Measurements from ENCODE around the gene DAB1.

The DAB1 gene

DNA sequence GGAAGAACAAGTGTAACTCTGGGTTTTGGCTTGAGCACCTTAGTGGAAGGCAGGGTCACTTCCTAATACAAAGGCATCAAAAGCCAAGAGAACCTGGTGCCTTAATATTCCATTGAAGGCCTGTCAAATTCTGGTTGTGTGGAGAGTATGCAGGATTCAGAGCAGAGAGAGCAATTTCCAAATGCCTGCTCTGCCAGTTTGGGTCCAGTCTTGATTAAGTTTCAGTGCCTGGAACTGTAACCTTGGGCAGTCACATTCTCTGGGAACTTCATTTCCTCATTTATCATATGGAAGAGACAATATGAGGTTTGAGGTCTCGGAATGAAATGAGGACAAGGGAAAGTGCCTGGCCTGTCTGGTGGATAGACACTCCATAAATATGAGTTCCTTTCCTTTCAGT, 260.1 kb downstream of the DAB1 start:
- DNase-seq (ENCODE audit: low spot score), result no peak

DNA sequence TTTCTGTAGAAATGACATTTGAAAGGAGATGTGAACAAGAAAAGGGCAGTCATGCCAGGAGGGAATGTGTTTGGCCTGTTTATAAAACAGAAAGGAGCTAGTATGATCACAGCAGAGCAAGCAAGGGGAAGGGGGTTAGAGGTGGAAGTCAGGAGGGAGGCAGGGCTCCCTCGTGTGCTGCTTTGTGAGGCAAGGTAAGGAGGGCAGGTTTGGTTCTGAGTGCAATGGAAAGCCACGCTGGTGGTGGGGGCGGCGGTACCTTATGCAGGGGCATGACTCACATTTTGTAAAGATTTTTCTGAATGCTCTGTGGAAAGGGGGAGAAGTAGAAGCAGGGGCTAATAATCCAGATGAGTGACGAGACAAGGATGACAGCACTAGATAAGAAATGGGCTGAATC, 260.5 kb downstream of the DAB1 start:
- no peak for DNase-seq (ENCODE audit: low spot score)

DNA sequence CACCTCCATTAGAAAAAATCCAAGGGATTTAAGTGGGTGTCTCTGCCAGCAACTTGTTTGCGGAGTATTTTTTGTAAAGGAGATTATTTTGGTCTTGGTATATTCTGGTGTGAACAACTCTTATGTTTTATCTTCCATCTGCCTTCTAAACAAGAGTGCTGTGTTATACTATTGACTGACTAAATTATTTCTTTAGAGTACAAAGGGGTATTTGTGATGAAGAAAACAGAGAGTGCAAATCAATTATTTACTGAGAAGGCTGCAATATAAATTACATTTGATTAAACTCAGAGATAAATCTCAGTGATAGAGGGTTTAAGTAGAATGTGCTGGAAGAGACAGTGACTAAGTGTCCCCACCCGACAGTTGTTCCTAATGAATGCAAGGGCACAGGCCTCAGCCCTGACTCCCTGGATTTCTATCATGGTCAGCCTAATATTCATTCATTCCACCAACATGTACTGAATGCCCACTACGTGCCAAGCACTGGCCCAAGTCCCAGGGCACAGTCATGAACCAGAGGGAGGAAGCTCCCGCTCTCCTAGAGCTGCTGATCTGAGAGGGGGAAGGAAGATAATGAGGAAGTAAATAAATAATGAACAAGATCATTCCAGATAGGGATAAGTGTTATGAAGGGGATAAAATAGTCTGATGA, 261.1 kb downstream of the DAB1 start:
- DNase-seq (ENCODE audit: low spot score), result no peak

DNA sequence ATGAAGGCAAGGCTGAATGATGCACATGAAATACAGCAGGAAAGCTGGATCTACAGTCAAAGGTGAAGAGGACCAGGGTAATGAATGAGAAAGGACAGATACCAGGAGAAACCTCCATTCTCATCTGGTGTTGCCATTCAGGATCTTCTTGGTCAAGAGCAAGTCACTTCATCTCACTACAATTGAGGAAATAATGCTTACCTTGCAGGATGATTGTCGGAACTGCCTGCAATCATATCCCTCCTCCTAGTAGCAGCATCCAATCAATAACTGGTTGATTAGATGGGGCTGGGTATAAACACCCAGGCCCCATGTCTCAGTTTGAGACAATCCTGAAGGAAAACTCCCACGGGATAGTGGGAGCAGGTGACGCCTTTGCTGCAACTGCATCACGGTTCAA, 263.3 kb downstream of the DAB1 start:
- DNase-seq (ENCODE audit: low spot score), result no peak

DNA sequence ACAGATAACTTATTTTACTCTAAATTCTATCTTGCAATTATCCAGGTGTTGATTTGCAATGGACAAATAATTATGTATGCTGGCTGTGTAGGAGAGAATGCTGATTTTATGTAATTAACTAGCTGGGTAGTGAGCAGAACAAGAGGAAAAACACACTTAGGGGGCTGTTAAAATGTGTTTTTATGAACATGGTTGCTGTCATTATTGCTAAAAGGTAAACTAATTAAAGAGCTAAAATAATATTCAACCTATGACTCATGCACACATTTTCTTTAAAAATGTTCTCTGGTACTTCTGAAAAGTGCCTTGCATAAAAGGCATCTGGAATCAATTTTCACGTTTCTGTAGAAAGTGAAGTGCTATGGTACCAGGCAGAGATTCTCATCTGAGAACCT, 265.3 kb downstream of the DAB1 start:
- DNase-seq (ENCODE audit: low spot score), result no peak

DNA sequence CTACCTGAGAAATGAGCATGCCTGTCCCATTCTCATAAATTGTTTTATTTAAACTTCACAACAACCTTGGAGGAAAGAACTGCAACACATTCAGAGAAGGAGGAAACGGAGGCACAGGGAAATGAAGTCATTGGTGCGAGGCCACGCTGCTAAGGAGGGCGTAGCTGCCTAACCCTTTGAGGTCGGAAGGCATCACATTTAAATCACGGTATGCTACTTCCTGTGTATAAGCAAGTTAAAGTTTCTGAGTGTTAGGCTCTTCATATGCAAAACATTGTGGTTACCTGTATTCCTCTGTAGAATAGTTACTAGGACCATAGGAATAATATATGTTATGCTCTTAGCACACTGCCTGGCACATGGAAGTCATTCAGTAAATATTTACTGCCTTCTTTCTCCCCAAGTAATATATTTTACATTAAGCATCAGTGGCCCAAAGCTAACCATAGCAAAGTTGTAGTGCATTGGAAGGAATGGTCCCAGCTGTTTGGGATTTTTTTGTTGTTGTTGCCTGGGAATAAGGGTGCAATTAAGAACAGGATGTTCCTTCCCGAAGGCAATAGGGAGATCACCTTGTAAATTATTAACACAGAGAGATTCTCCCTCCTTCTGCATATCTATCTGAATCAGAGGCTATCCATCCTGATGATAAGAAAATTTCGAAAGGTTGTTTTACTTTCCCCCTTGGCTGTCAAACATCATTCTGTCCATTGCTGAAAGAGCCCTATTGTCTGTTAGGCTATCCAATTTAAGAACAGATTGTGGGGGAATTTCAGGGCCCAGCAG, 265.8 kb downstream of the DAB1 start:
- no peak for DNase-seq (ENCODE audit: low spot score)

DNA sequence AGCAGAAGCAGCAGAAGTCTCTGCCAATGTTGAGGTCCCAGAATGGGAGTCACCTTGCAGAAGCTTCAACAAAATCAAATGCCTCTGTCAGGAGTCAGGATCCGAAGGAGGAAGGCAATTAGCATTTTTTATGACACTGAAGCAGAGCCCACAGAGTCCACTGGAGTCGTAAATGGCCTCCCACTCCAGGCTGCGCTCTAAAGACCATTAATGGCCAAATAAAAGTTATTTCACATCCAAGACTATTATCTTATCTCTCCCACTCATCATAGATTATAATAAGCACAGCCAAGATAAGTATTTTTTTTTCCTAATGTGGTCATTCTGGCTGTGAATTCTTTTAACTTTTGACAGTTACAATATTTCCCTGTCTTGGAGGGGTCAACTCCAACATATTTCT, 267.0 kb downstream of the DAB1 start:
- no peak for DNase-seq (ENCODE audit: low spot score)

DNA sequence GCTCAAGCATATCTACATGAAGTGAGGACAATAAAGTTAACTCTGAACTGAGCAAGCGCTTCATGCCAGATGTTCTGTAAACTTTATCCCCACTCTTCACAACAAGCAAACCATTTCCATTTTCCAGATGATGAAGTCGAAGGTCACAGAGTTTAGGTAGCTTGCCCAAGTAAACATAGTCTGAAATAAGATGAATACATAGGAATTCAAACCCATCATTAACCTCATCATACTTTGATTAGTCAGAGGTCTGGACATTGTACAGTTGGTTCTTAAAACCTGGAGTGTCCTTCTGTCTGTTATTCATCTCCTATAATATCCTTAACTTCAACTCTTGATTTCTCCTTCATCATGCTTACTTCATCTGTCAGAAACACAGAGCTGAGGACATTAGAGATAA, 277.8 kb downstream of the DAB1 start:
- no peak for DNase-seq (ENCODE audit: low spot score)

DNA sequence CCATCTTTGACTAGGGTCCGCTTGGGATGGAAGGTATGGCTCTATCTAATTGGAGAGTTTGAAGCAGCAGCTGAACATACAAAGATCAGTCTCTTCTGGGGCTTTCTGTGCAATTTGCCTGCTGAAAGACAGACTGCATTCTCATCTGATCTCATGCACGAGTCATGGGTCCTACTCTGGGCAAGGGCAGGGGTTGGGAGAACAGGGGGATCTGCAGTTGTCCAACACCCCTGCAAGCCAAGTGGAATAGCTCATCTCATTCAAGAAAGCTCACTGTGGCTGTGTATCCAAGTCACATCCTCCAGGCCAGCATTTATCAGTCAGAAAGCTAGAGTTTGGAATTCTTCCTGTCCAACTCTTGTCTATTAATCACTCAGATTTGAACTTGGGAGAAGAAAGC, 280.9 kb downstream of the DAB1 start:
- DNase-seq (ENCODE audit: low spot score), result no peak

DNA sequence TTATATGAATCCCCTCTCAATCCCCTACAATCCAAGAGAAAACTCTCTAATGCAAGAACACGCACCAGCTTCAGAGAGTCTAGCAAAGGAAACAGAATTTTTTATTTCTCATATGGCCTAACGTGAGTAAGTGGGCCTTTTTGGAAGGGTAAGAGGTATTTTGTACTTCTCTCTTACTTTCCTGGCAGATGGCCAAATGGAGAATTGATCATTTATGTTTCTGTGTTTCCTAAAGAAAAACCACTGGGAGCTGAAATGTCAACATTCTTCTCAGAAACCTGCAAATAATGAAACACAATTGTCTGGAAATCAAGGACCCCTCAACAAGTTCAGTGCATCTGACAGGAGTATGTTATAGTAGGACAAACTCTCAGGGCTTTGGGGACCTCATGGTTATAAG, 281.7 kb downstream of the DAB1 start:
- no peak for DNase-seq (ENCODE audit: low spot score)

DNA sequence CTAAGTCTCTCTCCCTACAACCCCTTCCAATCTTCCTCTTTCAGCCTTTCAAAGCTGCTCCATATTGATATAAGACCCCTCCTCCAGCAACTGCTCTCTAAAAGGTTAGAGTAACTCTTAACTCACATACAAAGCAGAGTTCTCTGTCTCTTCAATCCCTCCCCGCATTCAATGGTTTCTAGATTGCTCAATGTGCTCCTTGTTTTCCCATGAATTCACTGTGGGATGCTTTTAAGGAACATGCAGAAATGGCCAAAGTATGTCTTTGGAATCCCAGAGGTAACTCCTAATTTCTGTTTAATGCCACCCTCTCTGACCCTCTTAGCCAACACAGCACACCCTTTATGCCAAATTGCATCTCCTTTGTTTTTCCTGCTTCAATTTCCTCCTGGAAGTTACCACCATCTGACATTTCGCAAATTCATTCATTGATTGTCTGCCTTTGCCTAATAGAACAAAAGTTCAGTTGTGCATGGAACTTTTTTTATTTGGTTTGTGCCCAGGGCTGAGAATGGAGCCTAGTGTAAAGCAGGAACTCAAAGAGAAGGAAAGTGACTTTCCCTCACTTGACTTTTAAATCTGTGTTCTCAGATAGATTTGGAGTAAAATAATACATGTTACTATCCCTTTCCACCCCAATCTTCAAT, 285.3 kb downstream of the DAB1 start:
- DNase-seq (ENCODE audit: low spot score), result no peak

DNA sequence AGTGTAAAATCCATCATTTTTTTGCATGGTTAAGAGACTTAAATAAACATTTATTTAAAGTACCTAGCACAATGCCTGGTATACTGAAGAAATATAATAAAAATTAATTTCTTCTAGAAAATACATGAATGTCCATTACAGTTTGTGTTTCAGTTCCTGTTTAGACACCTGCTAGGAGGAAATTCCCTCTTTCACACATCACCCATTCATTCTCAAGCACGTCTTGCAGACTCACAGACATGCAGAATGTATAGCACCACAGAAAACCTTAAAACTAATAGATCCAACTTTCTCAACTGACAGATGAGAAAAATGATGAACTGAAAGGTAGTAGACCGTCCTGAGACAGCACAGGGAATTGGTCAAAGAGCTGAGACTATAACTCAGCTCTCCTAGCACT, 285.9 kb downstream of the DAB1 start:
- no peak for DNase-seq (ENCODE audit: low spot score)

DNA sequence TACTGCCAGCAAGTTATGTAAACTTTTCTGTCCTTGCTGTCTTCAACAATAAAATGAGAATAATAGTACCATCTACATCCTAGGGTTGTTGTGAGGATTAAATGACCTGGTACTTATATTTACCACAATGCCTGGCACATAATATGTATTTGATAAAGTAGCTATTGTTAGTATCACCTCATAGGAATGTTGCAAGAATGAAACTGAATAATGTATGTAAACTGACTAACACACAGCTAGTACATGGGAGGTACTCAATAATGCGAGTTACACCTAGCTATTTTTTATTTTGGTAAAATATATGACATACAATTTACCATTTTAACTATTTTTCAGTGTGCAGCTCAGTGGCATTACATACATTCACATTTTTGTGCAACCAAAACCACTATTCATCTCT, 289.1 kb downstream of the DAB1 start:
- no peak for DNase-seq (ENCODE audit: low spot score)

DNA sequence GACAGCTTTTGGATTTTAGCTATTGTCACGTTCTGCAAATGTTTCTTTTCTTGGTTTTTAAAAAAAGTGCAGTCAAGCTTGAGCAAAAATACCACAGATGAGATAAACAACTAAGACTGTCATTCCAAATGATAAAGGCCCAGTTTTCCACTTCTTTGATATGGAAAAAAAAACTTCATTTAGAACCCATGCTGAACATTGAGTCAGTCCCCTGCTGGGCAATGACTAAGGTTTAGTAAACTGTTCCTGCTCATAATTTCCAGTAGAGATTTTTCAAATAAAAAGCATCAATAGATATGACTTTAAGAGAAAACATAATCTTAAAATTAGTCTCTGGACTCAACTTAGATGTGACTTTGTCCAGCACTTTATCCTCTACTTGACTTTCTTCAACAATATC, 290.2 kb downstream of the DAB1 start:
- DNase-seq (ENCODE audit: low spot score), result no peak

DNA sequence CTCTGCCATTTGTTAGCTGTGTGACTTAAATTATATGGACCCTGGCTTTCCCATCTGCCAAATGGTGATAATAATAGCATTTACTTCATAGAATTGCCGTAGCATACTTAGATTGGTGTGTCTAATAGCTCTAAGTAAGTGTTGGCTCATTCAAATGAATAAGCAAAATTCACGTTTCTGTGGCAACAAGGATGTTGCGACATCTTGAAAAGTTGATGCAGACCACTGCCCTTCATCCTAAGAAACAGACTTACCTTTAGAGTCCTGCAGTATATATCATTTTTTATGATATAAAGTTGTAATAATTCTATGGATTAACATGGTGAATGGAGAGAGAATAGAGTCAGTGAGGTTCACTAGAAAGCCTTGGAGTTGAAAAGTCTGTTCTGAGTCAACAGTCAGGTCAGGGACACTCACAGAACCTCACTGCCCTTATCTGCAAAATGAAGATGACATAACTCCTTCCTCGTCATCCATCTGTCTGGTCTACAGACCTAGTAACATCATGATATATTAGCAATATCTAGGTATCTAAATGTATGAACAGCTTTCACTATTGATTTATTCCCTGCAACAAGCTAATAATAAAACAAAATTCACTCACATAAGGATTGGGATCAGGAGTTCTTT, 290.8 kb downstream of the DAB1 start:
- DNase-seq (ENCODE audit: low spot score), result no peak

DNA sequence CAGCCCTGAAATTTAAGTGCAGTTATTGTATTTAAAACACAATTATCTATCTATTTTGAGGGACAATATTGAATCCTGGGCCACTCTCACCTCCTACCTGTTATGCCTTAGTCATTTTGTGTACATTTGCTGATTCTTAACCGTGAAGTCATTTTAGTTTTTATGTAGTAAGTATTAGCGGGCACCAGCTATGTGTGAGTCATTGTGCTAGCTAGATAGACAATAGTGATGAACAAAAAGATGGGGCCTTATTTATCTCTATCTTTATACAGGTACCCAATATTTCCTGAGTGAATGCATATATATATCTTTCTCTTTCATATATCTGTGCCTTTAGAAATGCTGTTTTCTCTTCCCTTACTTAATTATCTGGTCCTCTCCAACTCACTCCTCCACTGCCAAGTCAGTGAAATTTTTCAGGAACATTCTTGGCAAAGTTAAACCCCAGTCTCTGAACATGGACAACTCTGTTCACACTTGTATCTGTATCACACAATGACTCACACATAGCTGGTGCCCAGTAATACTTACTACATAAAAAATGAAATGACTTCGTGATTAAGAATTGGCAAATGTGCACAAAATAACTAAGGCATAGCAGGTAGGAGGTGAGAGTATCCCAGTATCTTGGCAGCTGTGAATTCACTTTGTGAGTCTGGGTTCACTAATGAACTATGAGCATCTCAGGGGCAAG, 292.0 kb downstream of the DAB1 start:
- DNase-seq (ENCODE audit: low spot score), result no peak

DNA sequence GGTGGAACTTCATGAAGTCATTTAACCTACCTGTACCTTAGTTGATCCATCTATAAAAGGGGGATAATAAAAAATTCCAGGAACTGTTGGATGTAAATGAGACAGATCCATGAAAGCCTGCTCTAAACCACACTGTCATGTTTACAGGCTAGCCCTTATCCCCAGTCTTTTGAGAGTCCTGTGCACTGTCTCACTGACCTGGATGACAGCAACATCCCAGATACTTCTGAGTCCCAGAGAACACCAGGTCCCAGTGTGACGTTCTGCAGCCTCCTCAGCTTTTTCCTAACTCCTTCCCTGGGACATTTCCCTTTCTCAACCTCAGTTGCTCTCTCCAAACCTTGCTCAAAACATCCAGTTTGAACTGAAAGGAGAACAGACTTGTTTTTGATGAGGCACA, 292.6 kb downstream of the DAB1 start:
- no peak for DNase-seq (ENCODE audit: low spot score)

DNA sequence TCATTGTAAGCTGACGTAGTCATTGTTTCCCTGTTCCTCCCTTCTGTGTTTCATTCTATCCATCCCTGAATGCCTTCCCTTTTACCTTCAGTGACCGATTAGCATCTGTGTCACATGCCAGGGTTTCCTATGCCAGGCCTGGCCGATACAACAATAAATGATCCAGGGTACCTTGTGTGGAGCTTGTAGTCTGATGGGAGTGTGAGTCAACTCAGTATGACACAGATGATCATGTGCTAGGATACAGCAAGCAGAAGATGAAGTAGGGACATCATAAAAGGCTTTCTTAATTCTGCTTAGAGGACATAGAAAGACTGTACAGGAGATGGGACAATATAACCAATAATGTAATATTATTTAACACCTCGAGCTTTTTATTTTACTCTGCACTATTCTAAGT, 294.0 kb downstream of the DAB1 start:
- no peak for DNase-seq (ENCODE audit: low spot score)

DNA sequence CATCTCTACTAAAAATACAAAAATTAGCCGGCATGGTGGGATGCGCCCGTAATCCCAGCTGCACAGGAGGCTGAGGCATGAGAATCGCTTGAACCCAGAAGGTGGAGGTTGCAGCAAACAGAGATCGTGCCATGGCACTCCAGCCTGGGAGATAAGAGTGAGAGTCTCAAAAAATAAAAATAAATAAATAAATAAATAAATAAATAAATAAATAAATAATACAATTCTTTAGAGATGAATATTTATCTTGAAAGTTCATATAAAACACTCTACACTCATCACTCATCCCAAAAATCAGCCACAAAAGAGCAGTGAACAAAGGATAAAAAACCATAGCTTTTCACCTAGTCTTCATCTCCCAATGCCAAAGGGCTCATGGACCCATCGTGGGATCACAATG, 295.9 kb downstream of the DAB1 start:
- no peak for DNase-seq (ENCODE audit: low spot score)

DNA sequence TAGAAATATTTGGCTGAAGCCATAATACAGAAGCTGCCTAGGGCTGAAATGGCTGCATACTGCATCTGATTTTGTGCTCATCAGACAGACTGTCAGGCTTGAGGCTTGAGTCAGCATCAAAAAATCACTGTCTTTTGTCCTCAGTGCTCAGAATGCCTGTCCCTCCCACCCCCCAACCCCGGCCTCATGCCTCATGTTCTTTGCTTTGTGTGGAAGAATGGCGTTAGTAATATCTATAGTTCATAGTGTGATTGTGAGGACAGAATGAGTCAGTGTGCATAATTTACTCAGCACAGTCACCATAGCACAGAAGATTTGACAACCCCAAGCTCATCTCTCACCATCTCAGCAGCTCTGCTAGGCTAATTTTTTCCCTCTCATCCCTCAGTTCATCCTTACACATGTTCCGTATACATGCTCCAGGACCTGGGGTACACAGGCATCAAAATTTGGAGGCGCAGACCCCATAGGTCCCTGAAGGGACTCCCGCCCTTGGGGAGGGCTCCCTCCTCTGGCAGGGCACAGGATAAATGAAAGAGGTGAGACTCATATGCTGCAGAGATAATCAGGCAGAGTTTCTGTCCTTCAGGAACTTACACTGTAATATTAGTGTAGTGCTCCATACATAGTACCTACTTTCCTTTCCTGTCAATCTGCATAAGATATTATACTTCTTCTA, 299.0 kb downstream of the DAB1 start:
- DNase-seq (ENCODE audit: low spot score), result no peak

DNA sequence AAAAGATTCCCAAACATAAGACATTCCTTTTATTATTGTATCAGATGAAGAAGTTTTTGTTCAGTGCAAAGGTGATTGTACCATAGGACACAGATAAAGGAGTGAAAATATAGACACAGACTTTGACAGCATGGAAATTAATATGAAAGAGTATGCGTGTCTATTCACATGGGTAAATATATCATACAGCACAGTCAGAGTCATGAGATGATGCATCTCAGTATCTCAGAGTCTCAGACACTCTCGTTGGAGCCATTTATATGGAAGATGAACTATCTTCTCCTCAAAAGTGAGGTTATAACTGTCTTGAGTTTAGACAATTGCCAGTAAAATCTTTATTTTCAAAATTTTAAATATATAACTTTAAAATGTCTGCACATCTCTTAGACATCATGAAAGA, 299.7 kb downstream of the DAB1 start:
- no peak for DNase-seq (ENCODE audit: low spot score)

DNA sequence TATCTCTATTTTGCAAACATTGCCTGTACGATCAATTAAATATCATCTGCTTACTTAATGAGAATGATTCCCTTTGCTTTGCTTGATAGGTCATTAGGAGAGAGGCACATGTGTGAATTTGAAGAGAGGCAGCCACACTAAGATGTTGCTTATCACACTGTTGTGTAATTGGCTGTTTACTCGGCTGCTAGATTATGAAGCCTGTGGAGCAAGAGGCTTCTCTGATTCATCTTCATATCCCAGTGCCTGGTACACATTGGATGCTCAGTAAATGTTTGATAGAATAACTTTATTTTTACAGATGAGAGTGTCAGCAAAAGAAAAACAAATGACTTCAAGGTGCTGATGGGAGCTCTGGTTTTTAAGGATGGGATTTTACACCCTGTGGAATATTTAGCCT, 301.8 kb downstream of the DAB1 start:
- no peak for DNase-seq (ENCODE audit: low spot score)
